ENCODE results near the gene OSM.

The OSM gene

DNA sequence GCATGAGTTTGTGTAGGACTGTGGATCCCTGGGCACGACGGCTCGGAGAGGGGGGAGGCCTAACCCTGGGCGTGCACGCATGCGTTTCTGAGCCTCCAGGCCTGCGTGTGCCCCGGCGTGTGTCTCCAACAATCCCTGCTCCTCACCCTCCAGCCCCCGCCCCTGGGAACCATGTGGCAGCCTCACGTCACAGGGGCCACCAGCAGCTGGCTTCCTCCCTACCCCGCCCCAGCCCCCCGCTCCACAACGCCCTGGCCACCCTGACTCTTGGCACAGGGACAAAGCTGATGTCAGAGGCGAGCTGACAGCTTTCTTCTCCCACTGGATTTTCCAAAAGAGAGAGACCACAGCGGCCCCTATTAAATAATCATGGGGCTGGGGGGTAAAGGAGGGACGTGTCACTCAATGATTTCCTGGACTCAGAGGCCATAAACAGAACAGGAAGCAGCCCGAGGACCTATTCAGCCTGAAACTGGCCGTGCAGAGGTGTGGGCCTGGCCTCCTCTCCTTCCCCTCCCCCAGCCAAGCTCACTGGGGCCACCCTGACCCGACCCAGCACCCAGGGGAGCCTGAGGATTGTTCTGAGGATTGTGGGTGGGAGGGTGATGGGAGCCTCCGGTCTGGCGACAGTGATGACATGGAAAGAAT, 13.3 kb downstream of the OSM start:
- no peak for TF ChIP-seq GATA2 (IDR thresholded peaks at IDR 0.05; ENCODE audit: low read depth, low read length)
- no peak for TF ChIP-seq GATA3 (IDR thresholded peaks at IDR 0.05; ENCODE audit: low read depth, low read length)

DNA sequence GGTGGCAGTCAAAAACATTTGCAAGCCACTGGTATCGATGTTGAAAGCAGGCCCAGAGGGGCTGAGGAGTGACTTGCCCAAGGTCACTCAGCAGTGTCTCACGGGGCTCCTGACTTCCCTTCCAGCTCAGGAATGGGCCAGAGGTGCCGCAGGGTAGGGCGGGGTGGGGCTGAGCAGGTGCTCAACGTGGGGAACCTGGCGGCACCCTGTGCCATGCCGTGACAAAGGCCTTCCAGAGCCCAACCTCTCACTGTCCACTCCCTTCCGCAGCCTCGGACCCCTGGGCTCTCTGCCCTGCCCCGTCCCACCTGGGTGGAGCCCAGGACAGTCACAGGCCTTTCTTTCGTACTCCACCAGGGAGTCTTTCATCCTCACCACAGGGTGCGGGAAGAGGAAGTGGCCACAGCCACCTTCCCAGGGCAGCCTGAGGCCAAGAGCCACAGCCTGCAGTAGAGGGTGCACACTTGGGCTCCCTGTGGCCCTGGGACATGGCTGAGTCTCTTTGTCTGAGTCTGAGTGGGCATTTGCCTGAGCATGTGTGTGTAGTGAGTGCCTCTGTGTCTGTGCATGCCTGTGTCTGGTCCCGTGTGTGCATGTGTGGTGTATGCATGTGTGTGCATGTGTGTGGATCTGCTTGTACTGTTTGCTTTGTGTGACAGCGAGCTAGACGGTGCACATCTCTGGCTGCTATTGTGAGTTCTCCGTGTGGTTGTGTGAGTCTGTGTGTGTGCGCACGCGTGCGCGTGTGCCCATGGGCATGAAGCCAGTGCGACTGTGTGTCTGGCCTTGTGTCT, 14.0 kb downstream of the OSM start:
- TF ChIP-seq GATA3 (IDR thresholded peaks at IDR 0.05; ENCODE audit: low read depth, low read length) (no peak), GATA2 (IDR thresholded peaks at IDR 0.05; ENCODE audit: low read depth, low read length) (no peak)

DNA sequence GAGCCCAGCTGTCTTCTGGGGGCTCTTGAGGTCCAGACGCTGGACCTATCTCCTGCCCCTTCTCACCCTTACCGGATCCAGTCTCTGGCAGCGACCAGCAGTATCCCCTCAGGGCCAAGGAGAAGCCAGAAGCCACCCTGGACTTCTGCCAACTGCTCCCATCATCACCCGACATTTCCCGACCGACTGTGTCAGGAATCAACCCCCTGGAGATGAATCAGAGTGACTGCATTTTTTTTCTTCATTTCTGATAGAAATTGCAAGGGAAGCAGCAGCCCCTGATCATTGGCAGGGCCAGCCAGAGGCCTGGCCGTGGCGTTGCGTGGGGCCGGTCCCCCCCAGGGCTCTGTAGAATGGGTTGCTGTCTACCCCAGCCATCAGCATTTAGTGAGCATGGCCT, 14.9 kb downstream of the OSM start:
- no peak for TF ChIP-seq GATA2 (IDR thresholded peaks at IDR 0.05; ENCODE audit: low read depth, low read length)
- no peak for TF ChIP-seq GATA3 (IDR thresholded peaks at IDR 0.05; ENCODE audit: low read depth, low read length)

GRCh38 chr22:30250661-30251267, 15.9 kb downstream of the OSM start:
- no peak for TF ChIP-seq GATA2 (IDR thresholded peaks at IDR 0.05; ENCODE audit: low read depth, low read length)
- no peak for TF ChIP-seq GATA3 (IDR thresholded peaks at IDR 0.05; ENCODE audit: low read depth, low read length)

DNA sequence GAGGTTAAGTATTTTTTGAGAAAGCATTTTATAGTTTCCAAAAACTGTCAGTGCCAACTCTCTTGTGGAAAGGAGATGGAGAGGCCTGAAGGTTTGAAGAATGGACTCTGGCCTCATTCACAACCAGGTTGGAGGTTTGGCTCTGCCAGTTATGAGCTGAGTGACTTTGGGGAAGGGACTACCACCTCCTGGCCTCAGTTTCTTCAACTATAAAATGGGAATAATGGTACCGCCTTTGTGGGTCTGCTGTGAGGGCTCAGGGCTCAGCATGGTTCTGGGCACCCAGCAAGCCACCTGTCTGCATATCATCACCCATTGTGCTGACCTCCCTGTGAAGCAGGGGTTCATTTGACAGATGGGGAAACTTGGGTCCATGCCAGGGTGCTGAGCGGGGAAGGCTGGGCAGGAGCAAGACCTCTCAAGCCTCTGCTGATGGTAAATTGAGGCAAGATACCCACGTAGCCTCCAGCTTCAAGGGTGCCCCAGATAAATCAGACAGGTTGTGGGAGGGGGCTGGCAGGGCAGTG, 16.5 kb downstream of the OSM start:
- TF ChIP-seq GATA3 (IDR thresholded peaks at IDR 0.05; ENCODE audit: low read depth, low read length) (no peak), GATA2 (IDR thresholded peaks at IDR 0.05; ENCODE audit: low read depth, low read length) (no peak)

DNA sequence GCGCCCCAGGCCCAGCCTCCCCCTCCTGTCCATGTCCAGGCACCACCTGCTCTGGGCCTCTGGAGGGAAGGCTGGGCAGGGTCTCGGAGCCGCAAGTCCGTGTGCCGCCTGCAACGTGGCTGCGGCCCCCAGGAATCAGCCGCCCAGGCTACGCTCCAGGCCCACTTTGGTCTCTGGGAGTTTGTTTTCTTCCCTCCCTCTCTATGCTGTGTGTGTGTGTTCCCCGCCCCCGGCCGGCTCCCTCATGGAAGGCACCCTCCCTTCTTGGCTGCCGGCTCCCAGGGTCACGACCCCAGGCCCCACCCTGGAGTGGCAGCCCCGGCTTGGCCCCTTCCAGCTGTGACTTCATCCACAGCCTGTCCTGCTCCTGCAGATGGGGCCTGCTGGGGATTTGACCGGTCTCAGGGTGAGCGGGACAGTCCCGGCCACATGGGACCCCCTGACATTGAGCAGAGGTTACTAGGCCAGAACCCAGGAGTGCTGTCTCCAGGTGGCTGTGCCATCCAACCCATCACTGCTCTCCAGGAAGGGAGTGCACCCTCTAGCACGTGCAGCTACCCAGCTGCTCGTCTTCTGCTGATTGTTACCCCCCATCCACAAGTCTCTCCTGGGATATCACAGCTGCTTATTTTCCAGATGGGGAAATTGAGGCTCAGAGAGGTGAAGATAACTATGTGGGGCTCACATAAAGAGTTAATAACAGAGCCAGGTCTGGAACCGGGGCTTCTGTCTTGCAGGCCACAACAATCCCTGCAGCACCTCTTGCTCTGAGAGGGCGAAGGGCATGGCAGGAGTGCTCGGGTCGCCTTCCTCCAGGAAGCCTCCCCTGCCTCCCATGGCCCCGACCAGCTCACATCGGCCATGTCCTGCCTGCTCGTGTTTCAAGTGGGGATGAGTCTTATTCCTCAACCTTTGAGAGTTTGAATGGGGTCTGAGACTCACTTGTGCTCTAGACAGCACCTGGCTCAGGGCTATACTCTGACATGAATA, 17.3 kb downstream of the OSM start:
- TF ChIP-seq GATA3 (IDR thresholded peaks at IDR 0.05; ENCODE audit: low read depth, low read length) (no peak), GATA2 (IDR thresholded peaks at IDR 0.05; ENCODE audit: low read depth, low read length) (no peak)

DNA sequence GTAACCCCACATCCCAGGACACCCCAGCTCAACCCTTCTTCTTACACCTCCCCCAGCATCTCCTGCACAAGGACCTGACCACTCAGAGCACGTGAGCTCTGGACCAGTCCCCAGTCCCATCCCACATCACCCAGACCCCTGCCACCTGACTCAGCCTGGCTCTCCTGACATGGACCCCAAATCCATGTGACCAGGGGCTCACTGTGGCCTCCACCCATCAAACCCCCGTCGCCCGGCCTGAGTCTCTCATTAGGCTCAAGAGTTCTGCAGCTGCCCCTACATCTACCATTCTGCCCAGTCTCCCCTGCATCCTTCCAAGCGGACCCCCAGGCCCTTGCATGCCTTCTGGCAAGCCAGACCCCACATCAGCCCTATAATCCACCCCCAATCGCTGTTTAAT, 18.2 kb downstream of the OSM start:
- TF ChIP-seq GATA2 (IDR thresholded peaks at IDR 0.05; ENCODE audit: low read depth, low read length) (no peak), GATA3 (IDR thresholded peaks at IDR 0.05; ENCODE audit: low read depth, low read length) (no peak)

DNA sequence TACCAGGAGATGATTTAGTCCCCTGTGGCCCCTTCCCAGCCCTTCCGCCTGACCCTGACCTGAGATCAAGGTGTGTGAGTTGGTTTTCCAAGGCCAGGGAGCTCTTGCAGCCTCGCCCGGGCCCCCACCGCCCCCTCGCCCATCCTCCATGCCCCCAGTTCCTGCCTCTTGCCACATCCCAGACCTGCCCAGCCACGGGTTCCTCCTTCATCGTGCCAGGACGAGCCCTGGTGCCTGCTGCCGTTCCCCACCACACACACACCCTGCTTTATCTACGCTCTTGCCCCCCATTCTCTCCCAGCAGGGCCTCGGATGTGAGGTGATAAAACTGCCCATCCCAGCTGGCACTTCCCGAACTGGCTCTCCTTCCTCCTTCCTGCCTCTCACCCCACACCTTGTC, 18.7 kb downstream of the OSM start:
- TF ChIP-seq GATA2 (IDR thresholded peaks at IDR 0.05; ENCODE audit: low read depth, low read length) (no peak), GATA3 (IDR thresholded peaks at IDR 0.05; ENCODE audit: low read depth, low read length) (no peak)

- no peak for TF ChIP-seq GATA2 (IDR thresholded peaks at IDR 0.05; ENCODE audit: low read depth, low read length)
- TF ChIP-seq GATA3 (IDR thresholded peaks at IDR 0.05; ENCODE audit: low read depth, low read length) = no peak
Measured at GRCh38 chr22:30247561-30247960, 19.1 kb downstream of the OSM start.

- TF ChIP-seq GATA3 (IDR thresholded peaks at IDR 0.05; ENCODE audit: low read depth, low read length) (no peak), GATA2 (IDR thresholded peaks at IDR 0.05; ENCODE audit: low read depth, low read length) (no peak)
Measured at GRCh38 chr22:30246814-30247376, 19.8 kb downstream of the OSM start.

- TF ChIP-seq GATA2 (IDR thresholded peaks at IDR 0.05; ENCODE audit: low read depth, low read length) (no peak), GATA3 (IDR thresholded peaks at IDR 0.05; ENCODE audit: low read depth, low read length) (no peak)
Measured at GRCh38 chr22:30245985-30246813, 20.5 kb downstream of the OSM start, which contains the start of gene LIF. LIF (minus strand) TSS chr22:30246759; CDS start chr22:30246695, 64 bp downstream.
